ENCODE measurements around the gene ARPC1A. TPM values are rescaled to one million over a fixed set of nuclear protein-coding genes. Genes with fewer than 3 reads are reported as not detected.

ARPC1A gene
- total and polyA plus RNA-seq, 7 donors: 94.6 to 396 (median 131) TPM

DNA sequence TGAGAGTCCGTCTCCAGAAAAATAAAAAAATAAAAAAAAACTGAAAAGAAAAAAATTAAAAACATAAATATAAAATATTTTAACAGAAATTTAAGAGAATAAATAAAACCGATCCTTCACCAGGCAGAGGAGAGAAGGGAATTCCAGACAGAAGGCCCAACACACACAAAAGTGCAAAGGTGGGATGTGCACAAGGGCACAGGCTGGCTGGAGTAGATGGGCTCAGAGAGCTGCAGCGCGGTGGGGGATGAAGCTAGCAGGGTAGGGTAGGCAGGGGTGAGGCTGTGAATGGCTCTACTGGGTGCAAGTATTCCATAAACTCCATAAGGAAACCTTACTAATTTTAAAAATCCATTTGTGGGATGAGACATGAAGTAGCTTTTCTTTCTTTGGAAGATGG, 15.7 kb upstream of the ARPC1A start:
- TF ChIP-seq, protein P1, sequence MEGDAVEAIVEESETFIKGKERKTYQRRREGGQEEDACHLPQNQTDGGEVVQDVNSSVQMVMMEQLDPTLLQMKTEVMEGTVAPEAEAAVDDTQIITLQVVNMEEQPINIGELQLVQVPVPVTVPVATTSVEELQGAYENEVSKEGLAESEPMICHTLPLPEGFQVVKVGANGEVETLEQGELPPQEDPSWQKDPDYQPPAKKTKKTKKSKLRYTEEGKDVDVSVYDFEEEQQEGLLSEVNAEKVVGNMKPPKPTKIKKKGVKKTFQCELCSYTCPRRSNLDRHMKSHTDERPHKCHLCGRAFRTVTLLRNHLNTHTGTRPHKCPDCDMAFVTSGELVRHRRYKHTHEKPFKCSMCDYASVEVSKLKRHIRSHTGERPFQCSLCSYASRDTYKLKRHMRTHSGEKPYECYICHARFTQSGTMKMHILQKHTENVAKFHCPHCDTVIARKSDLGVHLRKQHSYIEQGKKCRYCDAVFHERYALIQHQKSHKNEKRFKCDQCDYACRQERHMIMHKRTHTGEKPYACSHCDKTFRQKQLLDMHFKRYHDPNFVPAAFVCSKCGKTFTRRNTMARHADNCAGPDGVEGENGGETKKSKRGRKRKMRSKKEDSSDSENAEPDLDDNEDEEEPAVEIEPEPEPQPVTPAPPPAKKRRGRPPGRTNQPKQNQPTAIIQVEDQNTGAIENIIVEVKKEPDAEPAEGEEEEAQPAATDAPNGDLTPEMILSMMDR (IDR thresholded peaks at IDR 0.05): no peak
- TF ChIP-seq EP300 (IDR thresholded peaks at IDR 0.05) (no peak), POLR2AphosphoS5 (IDR thresholded peaks at IDR 0.05) (no peak), POLR2A (IDR thresholded peaks at IDR 0.05) (no peak)
- intact Hi-C loops (cut with DNase I): loop anchor here (5.0 kb wide), 1 partner anchor 168 kb away; the partner anchor contains the start of gene SMURF1
- no peak overlapping the region for H3K27ac ChIP-seq
- no peaks in the 10 kb centered on the region for H3K27me3 ChIP-seq
- no peaks in the 10 kb centered on the region for H3K9me3 ChIP-seq
- no peaks in the 10 kb centered on the region for H3K4me1 ChIP-seq
- WGBS, 2 donors: 94 to 96% methylated on average over 4 of the region's 4 CpGs
- no peak overlapping the region for H3K4me3 ChIP-seq
- DNase-seq: no peak
- no peaks in the 10 kb centered on the region for H3K36me3 ChIP-seq

DNA sequence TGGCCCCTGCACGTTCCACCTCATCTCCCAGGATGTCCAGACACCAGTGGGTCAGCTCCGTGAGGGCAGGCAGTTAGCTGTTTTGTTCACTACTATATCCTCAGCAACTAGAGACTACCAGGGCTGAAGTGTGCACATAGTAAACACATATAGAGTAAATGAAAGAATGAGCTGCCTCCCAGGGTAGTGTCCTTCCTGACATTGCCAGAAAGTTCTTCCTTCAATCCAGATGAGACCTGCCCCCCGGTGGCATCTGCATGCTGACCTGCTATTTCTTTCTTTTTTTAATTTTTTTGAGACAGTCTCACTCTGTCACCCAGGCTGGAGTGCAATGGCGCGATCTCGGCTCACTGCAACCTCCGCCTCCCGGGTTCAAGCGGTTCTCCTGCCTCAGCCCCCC, 14.0 kb upstream of the ARPC1A start:
- Histone ChIP-seq H3K9me3 (no peaks in the 10 kb centered on the region), H3K27me3 (no peaks in the 10 kb centered on the region), H3K4me3 (no peak overlapping the region), H3K4me1 (no peaks in the 10 kb centered on the region), H3K36me3 (no peaks in the 10 kb centered on the region), H3K27ac (no peak overlapping the region)
- 86 to 89% methylated on average over 9 of the region's 9 CpGs for WGBS, 2 donors
- no peak for DNase-seq
- TF ChIP-seq, protein P1 (IDR thresholded peaks at IDR 0.05): no peak
- TF ChIP-seq POLR2A (IDR thresholded peaks at IDR 0.05) (no peak), POLR2AphosphoS5 (IDR thresholded peaks at IDR 0.05) (no peak), EP300 (IDR thresholded peaks at IDR 0.05) (no peak)
- intact Hi-C loops (cut with DNase I): loop anchor here (5.0 kb wide), 1 partner anchor 169 kb away; the partner anchor contains the start of gene SMURF1

DNA sequence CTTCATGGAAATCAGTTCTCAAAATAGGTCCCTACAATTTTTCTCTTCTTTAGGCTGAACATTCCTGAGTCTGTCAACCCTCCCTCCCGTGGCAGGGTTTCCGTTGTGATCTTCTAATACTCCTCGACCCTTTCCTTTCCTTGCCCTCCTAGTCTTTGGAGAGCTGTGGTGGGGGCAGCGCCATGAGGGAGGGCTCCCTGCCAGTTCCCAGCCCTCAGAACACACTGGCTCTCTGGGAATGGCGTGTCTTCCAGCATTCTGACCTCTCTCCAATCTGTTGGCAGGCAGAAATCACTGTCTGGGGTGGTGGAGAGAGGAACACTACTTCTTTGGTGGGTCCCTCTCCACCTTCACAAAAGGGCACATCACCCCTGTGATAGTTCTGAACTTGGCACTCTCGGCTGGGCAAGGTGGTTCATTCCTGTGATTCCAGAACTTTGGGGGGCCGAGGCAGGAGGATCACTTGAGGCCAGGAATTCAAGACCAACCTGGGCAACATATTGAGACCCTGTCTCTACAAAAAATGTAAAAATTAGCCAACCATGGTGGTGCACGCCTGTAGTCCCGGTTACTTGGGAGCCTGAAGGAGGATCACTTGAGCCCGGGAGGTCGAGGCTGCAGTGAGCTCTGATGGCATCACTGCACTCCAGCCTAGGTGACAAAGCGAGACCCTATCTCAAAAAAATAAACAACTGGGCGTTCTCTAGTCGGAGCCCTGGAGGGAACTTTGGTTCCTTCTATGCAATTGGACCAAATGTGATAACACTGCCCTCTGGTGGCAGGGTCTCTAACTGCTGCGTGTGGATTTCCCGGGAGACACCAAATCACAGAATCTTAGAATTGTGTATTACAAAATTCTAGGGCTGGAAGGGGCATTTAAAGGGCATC, 13.1 kb upstream of the ARPC1A start:
- no peaks in the 10 kb centered on the region for H3K27me3 ChIP-seq
- intact Hi-C loops (cut with DNase I): loop anchor here (1.0 to 5.0 kb wide), 2 partner anchors 170 to 272 kb away; partner anchors contain the start of gene SMURF1
- no peaks in the 10 kb centered on the region for H3K9me3 ChIP-seq
- no peak overlapping the region for H3K4me3 ChIP-seq
- no peak overlapping the region for H3K27ac ChIP-seq
- H3K36me3 ChIP-seq: no peaks in the 10 kb centered on the region
- peak; percentile 76 for DNase-seq
- TF ChIP-seq POLR2AphosphoS5 (IDR thresholded peaks at IDR 0.05) (no peak), EP300 (IDR thresholded peaks at IDR 0.05) (no peak), POLR2A (IDR thresholded peaks at IDR 0.05) (no peak)
- TF ChIP-seq, protein P1 (IDR thresholded peaks at IDR 0.05): peak; percentile 59 to 90 (median 82)
- H3K4me1 ChIP-seq: no peaks in the 10 kb centered on the region
- WGBS, 2 donors: 36 to 47% methylated on average over 16 of the region's 16 CpGs

DNA sequence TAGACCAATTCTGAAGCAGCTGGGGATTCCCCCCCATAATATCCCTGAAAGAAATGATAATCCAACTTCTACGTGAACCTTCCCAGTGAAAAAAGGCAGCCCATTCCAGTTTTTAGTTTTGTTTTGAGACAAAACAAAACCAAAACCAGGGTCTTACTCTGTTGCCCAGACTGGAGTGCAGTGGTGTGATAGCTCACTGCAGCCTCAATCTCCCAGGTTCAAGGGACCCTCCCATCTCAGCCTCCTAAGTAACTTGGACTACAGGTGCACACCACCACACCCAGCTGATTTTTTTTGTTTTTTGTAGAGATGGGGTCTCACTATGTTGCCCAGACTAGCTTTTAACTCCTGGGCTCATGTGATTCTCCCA, 12.5 kb upstream of the ARPC1A start:
- TF ChIP-seq POLR2A (IDR thresholded peaks at IDR 0.05): no peak
- TF ChIP-seq, protein P1 (IDR thresholded peaks at IDR 0.05): peak in 1 of 4 experiments; percentile 1
- H3K9me3 ChIP-seq: no peaks in the 10 kb centered on the region

More for the DNA sequence above, 12.5 kb upstream of the ARPC1A start:
- Histone ChIP-seq H3K4me1 (no peaks in the 10 kb centered on the region), H3K27ac (no peak overlapping the region), H3K27me3 (no peaks in the 10 kb centered on the region), H3K4me3 (no peak overlapping the region), H3K36me3 (no peaks in the 10 kb centered on the region)
- 32 to 35% methylated on average over 1 of the region's 1 CpG for WGBS, 2 donors
- intact Hi-C loops (cut with DNase I): loop anchor here (1.0 to 5.0 kb wide), 2 partner anchors 171 to 273 kb away; partner anchors contain the start of gene SMURF1
- no peak for DNase-seq
